ENCODE measurements around the gene ORC3. TPM values are rescaled to one million over a fixed set of nuclear protein-coding genes. Genes with fewer than 3 reads are reported as not detected.

Gene ORC3
- total RNA-seq, 4 donors from 2014 or later = 6.2 to 43.9 (median 24.8) TPM

GRCh38 chr6:87670707-87671106, 80.8 kb downstream of the ORC3 start:
- no peaks in the 10 kb centered on the region for H3K27me3 ChIP-seq
- no peaks in the 10 kb centered on the region for H3K9me3 ChIP-seq
- intact Hi-C loops (cut with DNase I; ENCODE audit: low total_unique reads) = no loop called here
- TF ChIP-seq POLR2A (IDR thresholded peaks at IDR 0.05) = no peak
- TF ChIP-seq CTCF (IDR thresholded peaks at IDR 0.05) = no peak
- H3K27ac ChIP-seq = no peak overlapping the region
- DNase-seq = no peak
- no peaks in the 10 kb centered on the region for H3K36me3 ChIP-seq
- no peak overlapping the region for H3K4me3 ChIP-seq
- no peaks in the 10 kb centered on the region for H3K4me1 ChIP-seq

GRCh38 chr6:87671555-87672029, 81.7 kb downstream of the ORC3 start:
- Histone ChIP-seq H3K36me3 (no peaks in the 10 kb centered on the region), H3K27me3 (no peaks in the 10 kb centered on the region), H3K27ac (no peak overlapping the region), H3K4me3 (no peak overlapping the region), H3K9me3 (no peaks in the 10 kb centered on the region), H3K4me1 (no peaks in the 10 kb centered on the region)
- intact Hi-C loops (cut with DNase I; ENCODE audit: low total_unique reads) = no loop called here
- TF ChIP-seq CTCF (IDR thresholded peaks at IDR 0.05) (no peak), POLR2A (IDR thresholded peaks at IDR 0.05) (no peak)
- DNase-seq = no peak

GRCh38 chr6:87672641-87673040, 82.7 kb downstream of the ORC3 start:
- TF ChIP-seq CTCF (IDR thresholded peaks at IDR 0.05) (no peak), POLR2A (IDR thresholded peaks at IDR 0.05) (no peak)
- H3K4me1 ChIP-seq = no peaks in the 10 kb centered on the region
- no peak for DNase-seq
- no peak overlapping the region for H3K27ac ChIP-seq
- no peaks in the 10 kb centered on the region for H3K36me3 ChIP-seq
- no peak overlapping the region for H3K4me3 ChIP-seq
- H3K27me3 ChIP-seq = no peaks in the 10 kb centered on the region
- H3K9me3 ChIP-seq = no peaks in the 10 kb centered on the region
- intact Hi-C loops (cut with DNase I; ENCODE audit: low total_unique reads) = no loop called here

- Histone ChIP-seq H3K9me3 (no peaks in the 10 kb centered on the region), H3K4me3 (no peak overlapping the region), H3K27me3 (no peaks in the 10 kb centered on the region), H3K36me3 (no peaks in the 10 kb centered on the region), H3K27ac (no peak overlapping the region), H3K4me1 (no peaks in the 10 kb centered on the region)
- intact Hi-C loops (cut with DNase I; ENCODE audit: low total_unique reads) = no loop called here
- TF ChIP-seq CTCF (IDR thresholded peaks at IDR 0.05) (no peak), POLR2A (IDR thresholded peaks at IDR 0.05) (no peak)
- DNase-seq = no peak
Measured at GRCh38 chr6:87673237-87673636, 83.3 kb downstream of the ORC3 start.

- no peaks in the 10 kb centered on the region for H3K27me3 ChIP-seq
- no peaks in the 10 kb centered on the region for H3K9me3 ChIP-seq
- no peak overlapping the region for H3K27ac ChIP-seq
- intact Hi-C loops (cut with DNase I; ENCODE audit: low total_unique reads) = no loop called here
- TF ChIP-seq CTCF (IDR thresholded peaks at IDR 0.05) (no peak), POLR2A (IDR thresholded peaks at IDR 0.05) (no peak)
- no peaks in the 10 kb centered on the region for H3K36me3 ChIP-seq
- no peak overlapping the region for H3K4me3 ChIP-seq
- no peaks in the 10 kb centered on the region for H3K4me1 ChIP-seq
- no peak for DNase-seq
Measured at GRCh38 chr6:87674290-87674689, 84.4 kb downstream of the ORC3 start.

All from uterus (tissue), 4 donors.